ENCODE measurements around the gene HMGB1. TPM values are rescaled to one million over a fixed set of nuclear protein-coding genes. Genes with fewer than 3 reads are reported as not detected.

The HMGB1 gene
- 221 TPM for total RNA-seq

GRCh38 chr13:30465593-30466357 is at the start of gene HMGB1:
Gene HMGB1 (minus strand): TSS chr13:30465936. CDS start chr13:30463680, 2,256 bp downstream.

GRCh38 chr13:30422054-30422839 is 43.5 kb downstream of the HMGB1 start, which contains the start of gene UBE2L5:
Gene UBE2L5 (plus strand): TSS chr13:30422493. CDS start chr13:30427991, 5,498 bp downstream.

Other genes with a start within 250 kb of the HMGB1 start
- 73.9 TPM for gene KATNAL1, start 158.4 kb downstream of the HMGB1 start, total RNA-seq
- 0.63 TPM for gene UBE2L5, start 43.4 kb downstream of the HMGB1 start, total RNA-seq
- gene USPL1, start 152.0 kb upstream of the HMGB1 start, total RNA-seq = 47.0 TPM

All from parietal lobe (tissue), 1 donor.